IMR-90 (cell line): ENCODE data around the gene POU4F1.

ENCODE experiments used
- MAFK ChIP-seq: IDR thresholded peaks from 2 replicates; pipeline ENCODE4 v1.6.1; 2012; ENCODE audit warnings: low read depth, low read length, improper control_type of control experiment
- POLR2A ChIP-seq: IDR thresholded peaks from 2 replicates; pipeline ENCODE4 v1.6.1; 2012; ENCODE audit warnings: mild to moderate bottlenecking, low read depth, low read length
- RAD21 ChIP-seq: IDR thresholded peaks from 2 replicates; pipeline ENCODE4 v1.6.1; 2012; ENCODE audit warnings: low read length, improper control_type of control experiment
- RFX5 ChIP-seq: IDR thresholded peaks from 2 replicates; pipeline ENCODE4 v1.8.0; 2012; ENCODE audit warnings: low read depth, mild to moderate bottlenecking, low read length, moderate library complexity
- TF ChIP-seq, protein P1 (sequence below): conservative IDR thresholded peaks from 2 replicates; pipeline ENCODE4 v1.5.1; 2012; ENCODE audit warnings: mild to moderate bottlenecking, low read depth, low read length, improper control_type of control experiment

DNA sequence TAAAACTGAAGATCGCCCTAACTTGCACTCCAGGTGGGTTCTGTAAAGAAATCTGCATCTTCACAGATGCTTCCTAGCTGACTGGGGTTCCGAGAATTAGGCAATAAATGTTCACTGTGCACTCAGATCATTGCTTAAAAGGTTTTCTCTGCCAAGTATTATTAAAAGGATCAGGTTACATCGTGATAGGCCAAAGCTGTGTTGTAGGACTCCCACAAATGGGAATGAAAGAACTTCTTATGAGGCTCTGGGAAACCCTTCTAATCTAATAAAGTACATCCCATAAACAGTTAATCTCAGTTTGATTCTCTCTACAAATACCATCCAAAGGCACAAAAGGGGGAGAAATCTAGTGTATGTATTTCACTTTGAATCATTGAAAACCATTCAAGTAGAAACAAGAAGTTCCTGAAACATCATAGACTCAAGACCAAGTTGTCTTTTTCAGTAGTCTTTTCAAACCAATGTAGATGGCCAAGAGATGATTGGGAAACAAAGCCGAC, 7.1 kb upstream of the POU4F1 start:
- TF ChIP-seq, protein P1, sequence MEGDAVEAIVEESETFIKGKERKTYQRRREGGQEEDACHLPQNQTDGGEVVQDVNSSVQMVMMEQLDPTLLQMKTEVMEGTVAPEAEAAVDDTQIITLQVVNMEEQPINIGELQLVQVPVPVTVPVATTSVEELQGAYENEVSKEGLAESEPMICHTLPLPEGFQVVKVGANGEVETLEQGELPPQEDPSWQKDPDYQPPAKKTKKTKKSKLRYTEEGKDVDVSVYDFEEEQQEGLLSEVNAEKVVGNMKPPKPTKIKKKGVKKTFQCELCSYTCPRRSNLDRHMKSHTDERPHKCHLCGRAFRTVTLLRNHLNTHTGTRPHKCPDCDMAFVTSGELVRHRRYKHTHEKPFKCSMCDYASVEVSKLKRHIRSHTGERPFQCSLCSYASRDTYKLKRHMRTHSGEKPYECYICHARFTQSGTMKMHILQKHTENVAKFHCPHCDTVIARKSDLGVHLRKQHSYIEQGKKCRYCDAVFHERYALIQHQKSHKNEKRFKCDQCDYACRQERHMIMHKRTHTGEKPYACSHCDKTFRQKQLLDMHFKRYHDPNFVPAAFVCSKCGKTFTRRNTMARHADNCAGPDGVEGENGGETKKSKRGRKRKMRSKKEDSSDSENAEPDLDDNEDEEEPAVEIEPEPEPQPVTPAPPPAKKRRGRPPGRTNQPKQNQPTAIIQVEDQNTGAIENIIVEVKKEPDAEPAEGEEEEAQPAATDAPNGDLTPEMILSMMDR: no peak
- TF ChIP-seq POLR2A: no peak
- no peak for TF ChIP-seq RFX5
- TF ChIP-seq MAFK: no peak
- TF ChIP-seq RAD21: no peak
